GM18517 (cell line): ENCODE data around the gene CHTOP.

Experiments used
- ATAC-seq: cut with Tn5 transposase; IDR thresholded peaks from one replicate; pipeline ENCODE4 v1.9.1; 2021; ENCODE audit warnings: mild to moderate bottlenecking, moderate library complexity; ENCODE audit not compliant: unreplicated experiment

CHTOP gene

DNA sequence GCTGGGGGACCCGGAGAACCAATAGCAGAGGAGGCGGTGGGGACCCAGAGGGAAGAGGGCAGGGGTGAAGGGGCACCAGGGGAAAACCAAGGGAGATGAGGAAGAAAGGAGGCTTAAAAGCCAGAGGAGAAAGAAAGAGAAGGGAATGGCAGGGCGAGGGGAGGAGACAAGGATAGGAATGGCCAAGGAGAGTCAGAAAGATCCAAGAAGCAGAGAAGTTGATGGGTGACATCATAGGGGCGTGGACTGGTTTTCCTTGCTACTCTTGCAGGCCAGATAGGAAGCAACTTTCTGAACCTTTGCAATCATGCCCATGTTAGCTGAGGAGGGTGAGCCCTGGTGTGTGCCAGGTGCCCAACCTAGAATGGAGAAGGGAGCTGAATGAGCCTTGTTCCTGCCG is 50.0 kb downstream of the CHTOP start:
- no peak for ATAC-seq

DNA sequence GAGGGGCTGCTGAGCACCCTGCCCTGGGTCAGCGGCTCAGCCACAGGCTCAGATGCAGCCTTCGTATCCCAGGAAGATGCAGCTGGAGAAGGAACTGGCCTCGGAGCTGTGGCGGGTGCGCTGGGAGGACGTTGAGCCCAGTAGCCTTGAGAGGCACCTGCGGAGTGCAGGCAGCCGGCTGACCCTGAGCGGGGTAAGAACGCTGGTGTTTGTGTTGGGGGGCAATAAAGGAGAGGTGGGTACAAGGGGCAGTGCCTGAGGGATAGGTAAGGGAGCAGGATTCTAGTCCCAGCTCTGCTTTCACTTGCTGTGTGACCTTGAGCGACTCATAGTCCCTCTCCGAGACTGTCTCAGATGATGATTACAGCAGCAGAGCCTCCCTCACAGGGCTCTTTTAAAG is 51.0 kb downstream of the CHTOP start:
- ATAC-seq = no peak

DNA sequence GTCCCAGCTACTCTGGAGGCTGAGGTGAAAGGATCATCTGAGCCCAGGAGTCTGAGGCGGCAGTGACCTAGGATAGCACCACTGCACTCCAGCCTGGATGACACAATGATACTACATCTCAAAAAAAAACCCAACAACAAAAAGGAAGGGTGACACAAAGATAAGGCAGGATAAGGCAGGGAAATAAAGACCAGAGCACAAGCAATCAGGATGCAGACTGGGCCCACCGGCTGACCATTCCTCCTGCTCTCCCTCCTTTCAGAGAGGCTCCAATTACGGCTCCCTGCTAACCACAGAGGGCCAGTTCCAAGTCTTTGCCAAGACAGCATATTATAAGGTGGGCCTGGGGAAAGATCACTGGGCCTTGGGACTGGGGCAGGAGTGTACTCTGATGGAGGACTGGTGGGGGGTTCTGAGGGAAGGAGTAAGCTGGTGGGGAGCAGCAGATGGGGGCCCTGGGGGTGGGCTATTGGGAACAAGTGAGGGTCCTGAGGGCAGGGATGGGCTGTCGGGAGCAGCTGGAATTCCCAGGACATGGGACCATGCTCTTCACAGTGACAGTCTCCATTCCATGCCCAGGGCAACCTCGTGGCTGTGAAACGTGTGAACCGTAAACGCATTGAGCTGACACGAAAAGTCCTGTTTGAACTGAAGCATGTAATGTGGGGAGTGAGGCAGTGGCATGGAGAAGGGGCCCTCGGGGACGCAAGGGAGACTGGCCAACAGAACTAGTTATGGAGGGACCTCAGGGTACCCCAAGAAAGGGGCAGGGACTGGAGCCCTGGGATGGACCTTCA is 51.9 kb downstream of the CHTOP start:
- no peak for ATAC-seq

DNA sequence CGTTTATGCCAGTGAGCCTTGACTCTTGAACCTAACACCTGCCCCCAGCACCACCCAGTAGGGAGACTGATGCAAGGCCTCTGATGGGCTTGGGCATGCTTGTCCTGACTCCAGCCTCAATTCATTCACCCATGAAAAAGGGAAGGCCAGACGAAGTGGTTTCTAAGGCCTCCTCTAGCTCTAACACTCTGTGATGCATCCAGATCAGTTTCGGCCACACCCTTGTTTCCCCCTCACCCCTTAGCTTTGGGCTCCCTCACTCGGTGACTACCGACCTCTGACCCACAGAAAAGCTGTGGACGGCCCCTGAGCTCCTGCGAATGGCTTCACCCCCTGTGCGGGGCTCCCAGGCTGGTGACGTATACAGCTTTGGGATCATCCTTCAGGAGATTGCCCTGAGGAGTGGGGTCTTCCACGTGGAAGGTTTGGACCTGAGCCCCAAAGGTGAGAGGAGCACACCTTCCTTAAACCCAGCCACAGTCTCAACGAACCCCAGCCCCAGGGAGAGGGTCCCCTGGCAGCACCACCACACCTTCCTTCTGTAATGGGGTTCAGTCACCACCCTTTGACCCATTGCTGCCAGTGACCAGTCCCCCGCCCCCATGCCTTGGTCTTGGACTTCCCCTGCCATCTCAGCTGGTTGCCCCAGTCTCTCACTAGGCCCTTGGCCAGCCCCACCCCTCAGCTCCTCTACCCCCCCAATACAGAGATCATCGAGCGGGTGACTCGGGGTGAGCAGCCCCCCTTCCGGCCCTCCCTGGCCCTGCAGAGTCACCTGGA is 53.7 kb downstream of the CHTOP start:
- no peak for ATAC-seq

DNA sequence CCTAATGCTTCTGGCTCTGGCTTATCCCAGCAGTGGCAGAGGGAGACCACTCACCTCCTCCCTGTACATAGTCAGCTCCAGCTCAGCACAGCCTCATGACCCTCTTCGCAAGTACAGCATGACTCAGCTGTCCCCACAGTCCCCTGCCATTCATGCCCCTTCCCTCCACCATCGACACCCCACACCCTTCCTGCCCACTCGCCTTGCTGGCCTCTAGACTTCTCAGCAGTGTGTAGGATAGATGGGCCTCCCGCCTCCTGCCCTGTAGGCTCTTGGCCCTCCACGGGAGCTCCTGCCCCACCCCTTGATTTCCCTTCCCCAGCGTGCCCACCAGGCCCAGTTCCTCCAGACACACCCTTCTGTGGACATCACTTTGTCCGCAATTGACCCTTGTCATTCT is 54.4 kb downstream of the CHTOP start:
- ATAC-seq = no peak

DNA sequence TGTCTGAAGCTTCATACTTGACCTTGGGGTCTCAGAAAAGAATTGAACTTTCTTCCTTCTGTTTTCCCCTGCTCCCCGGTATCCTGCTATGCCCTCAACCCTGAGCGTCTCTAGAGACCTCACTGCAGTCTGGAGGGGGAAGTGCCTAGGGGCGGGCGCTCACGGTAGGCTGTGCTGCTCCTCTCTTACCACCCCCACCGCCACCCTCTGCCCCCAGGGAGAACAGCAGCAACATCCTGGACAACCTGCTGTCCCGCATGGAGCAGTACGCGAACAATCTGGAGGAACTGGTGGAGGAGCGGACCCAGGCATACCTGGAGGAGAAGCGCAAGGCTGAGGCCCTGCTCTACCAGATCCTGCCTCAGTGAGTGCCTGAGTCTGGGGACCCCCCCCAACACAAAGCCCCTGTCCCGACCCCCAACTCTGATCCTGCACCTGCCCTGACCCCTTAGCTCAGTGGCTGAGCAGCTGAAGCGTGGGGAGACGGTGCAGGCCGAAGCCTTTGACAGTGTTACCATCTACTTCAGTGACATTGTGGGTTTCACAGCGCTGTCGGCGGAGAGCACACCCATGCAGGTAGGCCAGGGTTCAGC is 55.0 kb downstream of the CHTOP start:
- ATAC-seq = no peak

DNA sequence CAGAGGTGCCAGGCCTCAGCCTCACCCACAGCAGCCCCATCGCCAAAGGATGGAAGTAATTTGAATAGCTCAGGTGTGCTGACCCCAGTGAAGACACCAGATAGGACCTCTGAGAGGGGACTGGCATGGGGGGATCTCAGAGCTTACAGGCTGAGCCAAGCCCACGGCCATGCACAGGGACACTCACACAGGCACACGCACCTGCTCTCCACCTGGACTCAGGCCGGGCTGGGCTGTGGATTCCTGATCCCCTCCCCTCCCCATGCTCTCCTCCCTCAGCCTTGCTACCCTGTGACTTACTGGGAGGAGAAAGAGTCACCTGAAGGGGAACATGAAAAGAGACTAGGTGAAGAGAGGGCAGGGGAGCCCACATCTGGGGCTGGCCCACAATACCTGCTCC is 59.6 kb downstream of the CHTOP start:
- no peak for ATAC-seq
